Uterus (tissue), 2 donors: ENCODE data around the gene FMO4.

Experiments
- POLR2A ChIP-seq, 2 donors: fragments of 450-650 bp; IDR thresholded peaks; one replicate each; pipeline ENCODE4 v1.6.1; 2016; ENCODE audit warnings: antibody characterized with exemption in 2 of 2, mild to moderate bottlenecking in 1 of 2, moderate library complexity in 1 of 2
- TF ChIP-seq, protein P1 (sequence below), 4 experiments: fragments of 200-600 bp in 2 of 4; fragments of 450-650 bp in 2 of 4; sonication (generic) in 2 of 4; IDR thresholded peaks; one replicate each; pipeline ENCODE4 v1.5.1; 2016 to 2019; ENCODE audit warnings: antibody characterized with exemption in 4 of 4, mild to moderate bottlenecking in 2 of 4, moderate library complexity in 1 of 4

DNA sequence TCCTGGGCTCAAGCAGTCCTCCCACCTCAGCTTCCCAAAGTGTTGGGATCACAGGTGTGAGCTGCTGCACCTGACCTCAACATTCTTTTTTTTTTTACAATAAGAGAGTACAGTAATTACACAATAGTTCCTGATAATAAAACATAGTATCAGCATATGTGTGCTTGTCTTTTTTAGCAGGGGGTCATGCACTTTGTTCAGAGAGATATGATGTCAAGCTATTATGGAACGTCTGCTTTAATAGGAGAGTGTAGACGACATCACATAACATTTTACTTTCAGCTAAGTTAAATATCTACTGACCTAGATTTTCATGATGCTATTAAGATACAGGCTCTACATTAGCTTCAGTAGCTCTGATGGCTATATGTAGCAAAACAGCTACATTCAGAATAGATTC, 70.5 kb downstream of the FMO4 start:
- TF ChIP-seq, protein P1, sequence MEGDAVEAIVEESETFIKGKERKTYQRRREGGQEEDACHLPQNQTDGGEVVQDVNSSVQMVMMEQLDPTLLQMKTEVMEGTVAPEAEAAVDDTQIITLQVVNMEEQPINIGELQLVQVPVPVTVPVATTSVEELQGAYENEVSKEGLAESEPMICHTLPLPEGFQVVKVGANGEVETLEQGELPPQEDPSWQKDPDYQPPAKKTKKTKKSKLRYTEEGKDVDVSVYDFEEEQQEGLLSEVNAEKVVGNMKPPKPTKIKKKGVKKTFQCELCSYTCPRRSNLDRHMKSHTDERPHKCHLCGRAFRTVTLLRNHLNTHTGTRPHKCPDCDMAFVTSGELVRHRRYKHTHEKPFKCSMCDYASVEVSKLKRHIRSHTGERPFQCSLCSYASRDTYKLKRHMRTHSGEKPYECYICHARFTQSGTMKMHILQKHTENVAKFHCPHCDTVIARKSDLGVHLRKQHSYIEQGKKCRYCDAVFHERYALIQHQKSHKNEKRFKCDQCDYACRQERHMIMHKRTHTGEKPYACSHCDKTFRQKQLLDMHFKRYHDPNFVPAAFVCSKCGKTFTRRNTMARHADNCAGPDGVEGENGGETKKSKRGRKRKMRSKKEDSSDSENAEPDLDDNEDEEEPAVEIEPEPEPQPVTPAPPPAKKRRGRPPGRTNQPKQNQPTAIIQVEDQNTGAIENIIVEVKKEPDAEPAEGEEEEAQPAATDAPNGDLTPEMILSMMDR (IDR thresholded peaks at IDR 0.05), result no peak
- no peak for TF ChIP-seq POLR2A (IDR thresholded peaks at IDR 0.05)
